ENCODE results near the gene MEI1.

Gene MEI1

GRCh38 chr22:41762980-41763779 is 63.9 kb downstream of the MEI1 start:
- no peak overlapping the region for H3K4me3 ChIP-seq (ENCODE audit: low read length)
- DNase-seq (ENCODE audit: low read depth): no peak
- peak; percentile 22 for TF ChIP-seq CTCF (conservative IDR thresholded peaks at IDR 0.05; ENCODE audit: low read length)

GRCh38 chr22:41766476-41766875 is 67.2 kb downstream of the MEI1 start:
- no peak for TF ChIP-seq CTCF (conservative IDR thresholded peaks at IDR 0.05; ENCODE audit: low read length)
- no peak for DNase-seq (ENCODE audit: low read depth)
- H3K4me3 ChIP-seq (ENCODE audit: low read length): no peak overlapping the region

- no peak for DNase-seq (ENCODE audit: low read depth)
- H3K4me3 ChIP-seq (ENCODE audit: low read length): no peak overlapping the region
- TF ChIP-seq CTCF (conservative IDR thresholded peaks at IDR 0.05; ENCODE audit: low read length): no peak
Observed at GRCh38 chr22:41768430-41768829, 69.1 kb downstream of the MEI1 start.

GRCh38 chr22:41770715-41771468 is 71.6 kb downstream of the MEI1 start:
- DNase-seq (ENCODE audit: low read depth): no peak
- H3K4me3 ChIP-seq (ENCODE audit: low read length): no peak overlapping the region
- TF ChIP-seq CTCF (conservative IDR thresholded peaks at IDR 0.05; ENCODE audit: low read length): no peak

GRCh38 chr22:41772198-41772597 is 72.9 kb downstream of the MEI1 start:
- TF ChIP-seq CTCF (conservative IDR thresholded peaks at IDR 0.05; ENCODE audit: low read length): no peak
- DNase-seq (ENCODE audit: low read depth): no peak
- no peak overlapping the region for H3K4me3 ChIP-seq (ENCODE audit: low read length)

- no peak for DNase-seq (ENCODE audit: low read depth)
- H3K4me3 ChIP-seq (ENCODE audit: low read length): no peak overlapping the region
- no peak for TF ChIP-seq CTCF (conservative IDR thresholded peaks at IDR 0.05; ENCODE audit: low read length)
Observed at GRCh38 chr22:41772645-41773044, 73.3 kb downstream of the MEI1 start.

- no peak for DNase-seq (ENCODE audit: low read depth)
- no peak overlapping the region for H3K4me3 ChIP-seq (ENCODE audit: low read length)
- TF ChIP-seq CTCF (conservative IDR thresholded peaks at IDR 0.05; ENCODE audit: low read length): no peak
Observed at GRCh38 chr22:41775338-41775737, 76.0 kb downstream of the MEI1 start.
